ENCODE measurements around the gene MMP1. TPM values are rescaled to one million over a fixed set of nuclear protein-coding genes. Genes with fewer than 3 reads are reported as not detected.

Gene MMP1
- total RNA-seq, 1 experiment from 2014 or later: 15.7 TPM

GRCh38 chr11:102810950-102811660 lies 13.1 kb upstream of the MMP1 start:
- no TSS peak for BruUV-seq (replicated peaks)
- Mint-ChIP-seq H3K27ac (ENCODE audit: unreplicated experiment) (no peak overlapping the region), H3K4me1 (ENCODE audit: low read depth, unreplicated experiment) (no peaks in the 10 kb centered on the region), H3K27me3 (ENCODE audit: insufficient read depth, unreplicated experiment) (no peaks in the 10 kb centered on the region), H3K9me3 (ENCODE audit: unreplicated experiment) (peaks cover 9% of the 10 kb centered on the region), H3K36me3 (ENCODE audit: insufficient read depth, unreplicated experiment) (no peaks in the 10 kb centered on the region), H3K4me3 (ENCODE audit: unreplicated experiment) (no peak overlapping the region)
- ChIA-PET CTCF (interaction anchor here (0.8 to 1.1 kb wide), 3 partner anchors 27 to 104 kb away, joined by 3 read pairs; no protein-coding TSS in a partner anchor), POLR2A (no interaction called here)
- no peaks in the 10 kb centered on the region for H3K36me3 ChIP-seq (ENCODE audit: control insufficient read depth, insufficient read depth, low read length)
- peak in 1 of 2 experiments; percentile 49 for DNase-seq
- H3K4me1 ChIP-seq: no peaks in the 10 kb centered on the region
- H3K9me3 ChIP-seq: no peaks in the 10 kb centered on the region; the same call in 1 of the 2 replicates
- intact Hi-C loops (cut with micrococcal nuclease; ENCODE audit: unreplicated experiment): loop anchor here (1.0 to 5.0 kb wide), 4 partner anchors 78 to 244 kb away; no protein-coding TSS in a partner anchor
- H3K27me3 ChIP-seq (replicated peaks; ENCODE audit: control insufficient read depth, insufficient read depth, low read length): no peaks in the 10 kb centered on the region
- H3K4me3 ChIP-seq (ENCODE audit: low read depth, low read length): no peak overlapping the region
- TF ChIP-seq, protein P1, sequence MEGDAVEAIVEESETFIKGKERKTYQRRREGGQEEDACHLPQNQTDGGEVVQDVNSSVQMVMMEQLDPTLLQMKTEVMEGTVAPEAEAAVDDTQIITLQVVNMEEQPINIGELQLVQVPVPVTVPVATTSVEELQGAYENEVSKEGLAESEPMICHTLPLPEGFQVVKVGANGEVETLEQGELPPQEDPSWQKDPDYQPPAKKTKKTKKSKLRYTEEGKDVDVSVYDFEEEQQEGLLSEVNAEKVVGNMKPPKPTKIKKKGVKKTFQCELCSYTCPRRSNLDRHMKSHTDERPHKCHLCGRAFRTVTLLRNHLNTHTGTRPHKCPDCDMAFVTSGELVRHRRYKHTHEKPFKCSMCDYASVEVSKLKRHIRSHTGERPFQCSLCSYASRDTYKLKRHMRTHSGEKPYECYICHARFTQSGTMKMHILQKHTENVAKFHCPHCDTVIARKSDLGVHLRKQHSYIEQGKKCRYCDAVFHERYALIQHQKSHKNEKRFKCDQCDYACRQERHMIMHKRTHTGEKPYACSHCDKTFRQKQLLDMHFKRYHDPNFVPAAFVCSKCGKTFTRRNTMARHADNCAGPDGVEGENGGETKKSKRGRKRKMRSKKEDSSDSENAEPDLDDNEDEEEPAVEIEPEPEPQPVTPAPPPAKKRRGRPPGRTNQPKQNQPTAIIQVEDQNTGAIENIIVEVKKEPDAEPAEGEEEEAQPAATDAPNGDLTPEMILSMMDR (IDR thresholded peaks at IDR 0.05; ENCODE audit: insufficient read depth in 1 of 2, low read depth in 1 of 2, low read length in 1 of 2, severe bottlenecking in 1 of 2, unreplicated experiment in 1 of 2): peak; percentile 71 to 78

DNA sequence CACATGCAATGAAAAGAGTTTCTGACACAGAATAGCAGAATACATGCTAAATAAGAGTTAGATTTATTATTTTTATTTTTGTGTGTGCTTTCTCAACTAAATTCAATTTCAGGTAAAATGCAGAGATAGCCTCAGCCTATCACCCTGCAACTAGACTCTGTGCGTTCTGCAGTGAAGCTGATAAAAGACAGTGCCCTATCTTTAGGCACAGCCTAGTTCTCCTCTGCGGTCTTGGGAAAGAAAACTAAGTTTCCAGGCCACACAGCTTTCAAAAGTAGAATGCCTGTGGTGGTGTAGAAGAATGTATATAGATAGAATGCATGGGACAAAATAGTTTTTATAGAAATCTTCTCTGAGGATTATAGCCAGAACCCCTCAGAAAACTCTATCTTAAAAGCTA lies 12.0 kb upstream of the MMP1 start:
- CTCF ChIA-PET: interaction anchor here (0.8 to 1.2 kb wide), 4 partner anchors 26 to 105 kb away, joined by 3 read pairs; no protein-coding TSS in a partner anchor
- no peaks in the 10 kb centered on the region for H3K36me3 Mint-ChIP-seq (ENCODE audit: insufficient read depth, unreplicated experiment)
- DNase-seq: no peak
- no peaks in the 10 kb centered on the region for H3K9me3 ChIP-seq
- BruUV-seq (replicated peaks): no TSS peak
- intact Hi-C loops (cut with micrococcal nuclease; ENCODE audit: unreplicated experiment): loop anchor here (2.0 to 5.0 kb wide), 2 partner anchors 82 to 245 kb away; no protein-coding TSS in a partner anchor
- H3K4me1 ChIP-seq: no peaks in the 10 kb centered on the region
- H3K9me3 Mint-ChIP-seq (ENCODE audit: unreplicated experiment): no peaks in the 10 kb centered on the region
- no peak overlapping the region for H3K27ac Mint-ChIP-seq (ENCODE audit: unreplicated experiment)
- H3K4me3 Mint-ChIP-seq (ENCODE audit: unreplicated experiment): no peak overlapping the region
- no peaks in the 10 kb centered on the region for H3K36me3 ChIP-seq (ENCODE audit: control insufficient read depth, insufficient read depth, low read length)
- no peaks in the 10 kb centered on the region for H3K27me3 Mint-ChIP-seq (ENCODE audit: insufficient read depth, unreplicated experiment)
- POLR2A ChIA-PET: no interaction called here
- H3K27me3 ChIP-seq (replicated peaks; ENCODE audit: control insufficient read depth, insufficient read depth, low read length): no peaks in the 10 kb centered on the region
- no peak overlapping the region for H3K4me3 ChIP-seq (ENCODE audit: low read depth, low read length)
- TF ChIP-seq, protein P1 (IDR thresholded peaks at IDR 0.05; ENCODE audit: insufficient read depth in 1 of 2, low read depth in 1 of 2, low read length in 1 of 2, severe bottlenecking in 1 of 2, unreplicated experiment in 1 of 2): no peak
- H3K4me1 Mint-ChIP-seq (ENCODE audit: low read depth, unreplicated experiment): peaks cover 6% of the 10 kb centered on the region

DNA sequence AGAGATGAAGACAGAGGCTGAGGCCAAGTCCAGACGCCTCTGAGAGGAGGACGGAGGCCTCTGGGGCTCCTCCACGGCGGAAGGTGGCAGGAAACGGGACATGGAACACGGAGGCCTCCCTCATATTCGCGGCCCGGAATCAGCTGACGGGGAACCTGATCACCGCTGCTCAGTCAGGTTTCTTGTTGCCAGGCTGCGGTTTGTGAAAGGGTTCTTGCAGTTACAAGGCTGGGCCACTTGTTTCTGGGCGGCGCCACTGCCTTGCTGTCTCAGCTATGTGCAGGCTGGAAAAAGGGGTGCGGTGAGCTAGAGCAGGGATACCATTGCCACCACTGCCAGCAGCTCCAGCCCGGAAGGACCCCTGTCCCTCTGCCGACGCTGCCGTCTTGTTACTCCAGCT lies 10.0 kb upstream of the MMP1 start:
- intact Hi-C loops (cut with micrococcal nuclease; ENCODE audit: unreplicated experiment): no loop called here
- DNase-seq: peak; percentile 60 to 68
- H3K36me3 Mint-ChIP-seq (ENCODE audit: insufficient read depth, unreplicated experiment): no peaks in the 10 kb centered on the region
- no peak overlapping the region for H3K4me3 Mint-ChIP-seq (ENCODE audit: unreplicated experiment)
- no peak overlapping the region for H3K27ac Mint-ChIP-seq (ENCODE audit: unreplicated experiment)
- H3K36me3 ChIP-seq (ENCODE audit: control insufficient read depth, insufficient read depth, low read length): no peaks in the 10 kb centered on the region
- H3K9me3 ChIP-seq: no peaks in the 10 kb centered on the region
- H3K4me1 ChIP-seq: no peaks in the 10 kb centered on the region
- no peaks in the 10 kb centered on the region for H3K9me3 Mint-ChIP-seq (ENCODE audit: unreplicated experiment)
- no peaks in the 10 kb centered on the region for H3K27me3 Mint-ChIP-seq (ENCODE audit: insufficient read depth, unreplicated experiment)
- BruUV-seq (replicated peaks): no TSS peak
- ChIA-PET POLR2A (no interaction called here), CTCF (interaction anchor here (0.8 kb wide), 1 partner anchor 56 kb away, joined by 3 read pairs; no protein-coding TSS in a partner anchor)
- no peaks in the 10 kb centered on the region for H3K27me3 ChIP-seq (replicated peaks; ENCODE audit: control insufficient read depth, insufficient read depth, low read length)
- H3K4me3 ChIP-seq (ENCODE audit: low read depth, low read length): no peak overlapping the region
- H3K4me1 Mint-ChIP-seq (ENCODE audit: low read depth, unreplicated experiment): peaks cover 6% of the 10 kb centered on the region
- TF ChIP-seq, protein P1 (IDR thresholded peaks at IDR 0.05; ENCODE audit: insufficient read depth in 1 of 2, low read depth in 1 of 2, low read length in 1 of 2, severe bottlenecking in 1 of 2, unreplicated experiment in 1 of 2): peak; percentile 45 to 48
